ENCODE data around the gene SSH2. TPM values are rescaled to one million over a fixed set of nuclear protein-coding genes. Genes with fewer than 3 reads are reported as not detected.
"Not testable (repeated sequence)": the region's sequence is repeated elsewhere in the genome, so short reads cannot be mapped to it uniquely, and the experiment has no call there.

SSH2 gene
- polyA plus RNA-seq, 1 donor from 2014 or later = 16.6 TPM

DNA sequence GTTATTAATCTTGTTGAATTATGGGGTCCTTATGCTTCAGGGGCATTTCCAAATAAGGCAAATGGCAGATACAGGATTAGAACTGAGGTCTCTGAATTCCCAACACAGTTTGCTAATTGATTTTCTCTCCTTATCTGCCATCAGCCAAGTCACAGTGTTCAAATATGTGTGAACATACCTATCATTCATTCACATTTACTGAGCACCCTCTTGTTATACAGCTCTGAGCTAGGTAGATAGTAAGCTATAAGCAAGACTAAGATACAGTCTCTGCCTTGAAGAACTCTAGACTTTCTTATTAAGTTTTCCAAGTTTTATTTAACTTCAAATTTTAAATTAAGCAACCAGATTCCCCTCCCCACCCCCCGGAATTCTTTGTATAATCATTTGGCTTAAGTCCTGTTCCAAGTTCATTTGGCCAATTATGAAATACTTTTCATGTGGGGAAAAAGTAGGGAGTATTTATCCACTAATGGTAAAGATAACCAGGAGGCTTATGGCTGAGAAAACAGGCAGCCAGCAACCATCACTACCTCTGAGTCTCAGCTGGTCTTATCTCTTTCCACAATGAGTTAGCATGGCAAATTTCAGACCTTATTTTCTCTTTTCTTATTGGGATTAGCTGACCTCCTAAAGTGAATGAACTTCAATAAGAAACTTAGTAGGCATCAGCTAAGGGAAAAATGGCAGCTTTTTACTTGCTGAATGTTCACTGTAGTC lies 275.9 kb downstream of the SSH2 start:
- Histone ChIP-seq H3K4me3 (ENCODE audit: low read length) (no peak overlapping the region), H3K27ac (ENCODE audit: low read length) (no peak overlapping the region), H3K9me3 (ENCODE audit: low read length) (no peaks in the 10 kb centered on the region), H3K36me3 (ENCODE audit: insufficient read depth, low read length) (no peaks in the 10 kb centered on the region), H4K20me1 (ENCODE audit: insufficient read depth) (no peaks in the 10 kb centered on the region), H3K4me2 (ENCODE audit: low read length) (no peak overlapping the region), H2AFZ (ENCODE audit: low read depth, low read length) (no peak overlapping the region), H3F3A (ENCODE audit: insufficient read depth, low read length, poor library complexity, severe bottlenecking) (no peaks in the 10 kb centered on the region), H3K27me3 (ENCODE audit: insufficient read depth, low read depth, low read length) (no peaks in the 10 kb centered on the region), H3K79me2 (replicated peaks; ENCODE audit: insufficient read depth, low read length) (no peaks in the 10 kb centered on the region), H3K9ac (ENCODE audit: low read length) (no peak overlapping the region), H3K9me2 (ENCODE audit: insufficient read depth, low read length) (no peaks in the 10 kb centered on the region)
- TF ChIP-seq SMC3 (conservative IDR thresholded peaks at IDR 0.05; ENCODE audit: poor library complexity) (no peak), POLR2AphosphoS5 (IDR thresholded peaks at IDR 0.05) (no peak), RAD21 (conservative IDR thresholded peaks at IDR 0.05) (no peak), MXI1 (conservative IDR thresholded peaks at IDR 0.05; ENCODE audit: poor library complexity, severe bottlenecking) (no peak), TAF1 (IDR thresholded peaks at IDR 0.05; ENCODE audit: low read depth) (no peak), EP300 (conservative IDR thresholded peaks at IDR 0.05; ENCODE audit: poor library complexity, severe bottlenecking) (no peak), EZH2 (IDR thresholded peaks at IDR 0.05; ENCODE audit: borderline replicate concordance, insufficient read depth, low read length, poor library complexity, severe bottlenecking) (no peak)
- TF ChIP-seq, protein P1, sequence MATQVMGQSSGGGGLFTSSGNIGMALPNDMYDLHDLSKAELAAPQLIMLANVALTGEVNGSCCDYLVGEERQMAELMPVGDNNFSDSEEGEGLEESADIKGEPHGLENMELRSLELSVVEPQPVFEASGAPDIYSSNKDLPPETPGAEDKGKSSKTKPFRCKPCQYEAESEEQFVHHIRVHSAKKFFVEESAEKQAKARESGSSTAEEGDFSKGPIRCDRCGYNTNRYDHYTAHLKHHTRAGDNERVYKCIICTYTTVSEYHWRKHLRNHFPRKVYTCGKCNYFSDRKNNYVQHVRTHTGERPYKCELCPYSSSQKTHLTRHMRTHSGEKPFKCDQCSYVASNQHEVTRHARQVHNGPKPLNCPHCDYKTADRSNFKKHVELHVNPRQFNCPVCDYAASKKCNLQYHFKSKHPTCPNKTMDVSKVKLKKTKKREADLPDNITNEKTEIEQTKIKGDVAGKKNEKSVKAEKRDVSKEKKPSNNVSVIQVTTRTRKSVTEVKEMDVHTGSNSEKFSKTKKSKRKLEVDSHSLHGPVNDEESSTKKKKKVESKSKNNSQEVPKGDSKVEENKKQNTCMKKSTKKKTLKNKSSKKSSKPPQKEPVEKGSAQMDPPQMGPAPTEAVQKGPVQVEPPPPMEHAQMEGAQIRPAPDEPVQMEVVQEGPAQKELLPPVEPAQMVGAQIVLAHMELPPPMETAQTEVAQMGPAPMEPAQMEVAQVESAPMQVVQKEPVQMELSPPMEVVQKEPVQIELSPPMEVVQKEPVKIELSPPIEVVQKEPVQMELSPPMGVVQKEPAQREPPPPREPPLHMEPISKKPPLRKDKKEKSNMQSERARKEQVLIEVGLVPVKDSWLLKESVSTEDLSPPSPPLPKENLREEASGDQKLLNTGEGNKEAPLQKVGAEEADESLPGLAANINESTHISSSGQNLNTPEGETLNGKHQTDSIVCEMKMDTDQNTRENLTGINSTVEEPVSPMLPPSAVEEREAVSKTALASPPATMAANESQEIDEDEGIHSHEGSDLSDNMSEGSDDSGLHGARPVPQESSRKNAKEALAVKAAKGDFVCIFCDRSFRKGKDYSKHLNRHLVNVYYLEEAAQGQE (IDR thresholded peaks at IDR 0.05; ENCODE audit: borderline replicate concordance) = no peak

DNA sequence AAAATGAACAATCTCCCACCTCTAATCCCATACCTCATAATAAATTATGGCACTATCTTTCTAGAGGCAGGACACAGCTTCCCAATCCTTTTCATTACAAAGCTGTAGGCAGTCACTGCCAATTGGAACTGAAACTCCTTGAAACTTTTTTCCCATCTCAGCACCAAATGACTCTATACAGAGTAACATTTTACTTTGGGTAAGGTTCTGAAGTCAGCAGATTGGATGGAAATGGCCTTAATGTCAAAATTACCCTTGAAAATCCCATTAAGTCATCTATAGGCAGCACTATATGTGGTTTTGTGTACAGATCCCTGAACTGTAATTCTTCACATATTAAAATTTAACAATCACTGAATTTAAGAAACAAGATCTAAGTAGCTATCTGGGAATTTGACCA lies 277.1 kb downstream of the SSH2 start:
- Histone ChIP-seq H4K20me1 (ENCODE audit: insufficient read depth) (no peaks in the 10 kb centered on the region), H3K27me3 (ENCODE audit: insufficient read depth, low read depth, low read length) (no peaks in the 10 kb centered on the region), H3F3A (ENCODE audit: insufficient read depth, low read length, poor library complexity, severe bottlenecking) (no peaks in the 10 kb centered on the region), H3K36me3 (ENCODE audit: insufficient read depth, low read length) (no peaks in the 10 kb centered on the region), H3K9me3 (ENCODE audit: low read length) (no peaks in the 10 kb centered on the region), H3K4me3 (ENCODE audit: low read length) (no peak overlapping the region), H3K9ac (ENCODE audit: low read length) (no peak overlapping the region), H3K4me2 (ENCODE audit: low read length) (no peak overlapping the region), H3K27ac (ENCODE audit: low read length) (no peak overlapping the region), H2AFZ (ENCODE audit: low read depth, low read length) (no peak overlapping the region), H3K9me2 (ENCODE audit: insufficient read depth, low read length) (no peaks in the 10 kb centered on the region), H3K79me2 (replicated peaks; ENCODE audit: insufficient read depth, low read length) (no peaks in the 10 kb centered on the region)
- TF ChIP-seq EZH2 (IDR thresholded peaks at IDR 0.05; ENCODE audit: borderline replicate concordance, insufficient read depth, low read length, poor library complexity, severe bottlenecking) (no peak), SMC3 (conservative IDR thresholded peaks at IDR 0.05; ENCODE audit: poor library complexity) (no peak), TAF1 (IDR thresholded peaks at IDR 0.05; ENCODE audit: low read depth) (no peak), RAD21 (conservative IDR thresholded peaks at IDR 0.05) (no peak), POLR2AphosphoS5 (IDR thresholded peaks at IDR 0.05) (no peak), EP300 (conservative IDR thresholded peaks at IDR 0.05; ENCODE audit: poor library complexity, severe bottlenecking) (no peak), MXI1 (conservative IDR thresholded peaks at IDR 0.05; ENCODE audit: poor library complexity, severe bottlenecking) (no peak)
- TF ChIP-seq, protein P1 (IDR thresholded peaks at IDR 0.05; ENCODE audit: borderline replicate concordance) = no peak
- TF ChIP-seq, protein P2, sequence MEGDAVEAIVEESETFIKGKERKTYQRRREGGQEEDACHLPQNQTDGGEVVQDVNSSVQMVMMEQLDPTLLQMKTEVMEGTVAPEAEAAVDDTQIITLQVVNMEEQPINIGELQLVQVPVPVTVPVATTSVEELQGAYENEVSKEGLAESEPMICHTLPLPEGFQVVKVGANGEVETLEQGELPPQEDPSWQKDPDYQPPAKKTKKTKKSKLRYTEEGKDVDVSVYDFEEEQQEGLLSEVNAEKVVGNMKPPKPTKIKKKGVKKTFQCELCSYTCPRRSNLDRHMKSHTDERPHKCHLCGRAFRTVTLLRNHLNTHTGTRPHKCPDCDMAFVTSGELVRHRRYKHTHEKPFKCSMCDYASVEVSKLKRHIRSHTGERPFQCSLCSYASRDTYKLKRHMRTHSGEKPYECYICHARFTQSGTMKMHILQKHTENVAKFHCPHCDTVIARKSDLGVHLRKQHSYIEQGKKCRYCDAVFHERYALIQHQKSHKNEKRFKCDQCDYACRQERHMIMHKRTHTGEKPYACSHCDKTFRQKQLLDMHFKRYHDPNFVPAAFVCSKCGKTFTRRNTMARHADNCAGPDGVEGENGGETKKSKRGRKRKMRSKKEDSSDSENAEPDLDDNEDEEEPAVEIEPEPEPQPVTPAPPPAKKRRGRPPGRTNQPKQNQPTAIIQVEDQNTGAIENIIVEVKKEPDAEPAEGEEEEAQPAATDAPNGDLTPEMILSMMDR (IDR thresholded peaks at IDR 0.05; ENCODE audit: poor library complexity, severe bottlenecking) = no peak

DNA sequence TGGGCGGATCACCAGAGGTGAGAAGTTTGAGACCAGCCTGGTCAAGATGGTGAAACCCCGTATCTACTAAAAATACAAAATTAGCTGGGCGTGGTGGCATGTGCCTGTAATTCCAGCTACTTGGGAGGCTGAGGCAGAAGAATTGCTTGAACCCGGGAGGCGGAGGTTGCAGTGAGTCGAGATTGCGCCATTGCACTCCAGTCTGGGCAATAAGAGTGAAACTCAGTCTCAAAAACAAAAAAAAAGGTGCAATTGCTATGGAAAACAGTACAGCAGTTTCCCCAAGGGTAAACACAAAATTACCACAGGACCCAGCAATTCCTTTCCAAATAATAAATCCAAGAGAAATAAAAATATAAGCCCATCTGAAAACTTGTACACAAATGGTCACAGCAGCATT lies 278.1 kb downstream of the SSH2 start:
- not testable (repeated sequence) for H4K20me1 ChIP-seq (ENCODE audit: insufficient read depth); H2AFZ ChIP-seq (ENCODE audit: low read depth, low read length); H3K79me2 ChIP-seq (replicated peaks; ENCODE audit: insufficient read depth, low read length); H3K9me3 ChIP-seq (ENCODE audit: low read length); H3K4me2 ChIP-seq (ENCODE audit: low read length); H3K4me3 ChIP-seq (ENCODE audit: low read length); H3K9me2 ChIP-seq (ENCODE audit: insufficient read depth, low read length); H3K27me3 ChIP-seq (ENCODE audit: insufficient read depth, low read depth, low read length); H3K36me3 ChIP-seq (ENCODE audit: insufficient read depth, low read length); H3F3A ChIP-seq (ENCODE audit: insufficient read depth, low read length, poor library complexity, severe bottlenecking); H3K9ac ChIP-seq (ENCODE audit: low read length); H3K27ac ChIP-seq (ENCODE audit: low read length)

All from neural cell (in vitro differentiated cells).